GM12891 (cell line): ENCODE data around the gene FAM124A.

Source experiments
- DNase-seq: peaks from one replicate; pipeline ENCODE4 v3.0.0; 2011; ENCODE audit warnings: low spot score; ENCODE audit not compliant: insufficient read length
- FAIRE-seq: peaks from 2 replicates; lab custom pipeline; 2011; peaks lifted over from hg19 to GRCh38; lab: Jason Lieb, UNC
- PAX5 ChIP-seq: IDR thresholded peaks from 2 replicates; pipeline ENCODE4 v1.6.1; 2011; ENCODE audit warnings: low read length, moderate library complexity, mild to moderate bottlenecking; ENCODE audit not compliant: insufficient read depth, severe bottlenecking
- POLR2A ChIP-seq: IDR thresholded peaks from 2 replicates; pipeline ENCODE4 v1.6.1; 2011; ENCODE audit warnings: low read depth, low read length, control low read depth
- POLR2AphosphoS5 ChIP-seq: IDR thresholded peaks from 2 replicates; pipeline ENCODE4 v1.6.1; 2011; ENCODE audit warnings: low read depth, low read length, control low read depth
- POU2F2 ChIP-seq: IDR thresholded peaks from 2 replicates; pipeline ENCODE4 v1.6.1; 2011; ENCODE audit warnings: low read depth, mild to moderate bottlenecking, control low read depth, low read length, moderate library complexity
- SPI1 ChIP-seq: IDR thresholded peaks from 2 replicates; pipeline ENCODE4 v1.6.1; 2011; ENCODE audit warnings: low read depth, low read length, control low read depth
- TAF1 ChIP-seq: IDR thresholded peaks from 2 replicates; pipeline ENCODE4 v1.6.1; 2011; ENCODE audit warnings: low read depth, low read length, control low read depth

The FAM124A gene

GRCh38 chr13:51298812-51299211 lies 76.6 kb downstream of the FAM124A start:
- FAIRE-seq: no peak
- TF ChIP-seq SPI1: no peak
- TF ChIP-seq POLR2A: no peak
- no peak for TF ChIP-seq POU2F2
- TF ChIP-seq POLR2AphosphoS5: no peak
- no peak for TF ChIP-seq TAF1
- no peak for TF ChIP-seq PAX5
- no peak for DNase-seq

GRCh38 chr13:51303063-51303552 lies 80.9 kb downstream of the FAM124A start:
- FAIRE-seq: no peak
- DNase-seq: no peak
- TF ChIP-seq POU2F2 (no peak), POLR2A (no peak), POLR2AphosphoS5 (no peak), PAX5 (no peak), TAF1 (no peak), SPI1 (no peak)

GRCh38 chr13:51303882-51304281 lies 81.7 kb downstream of the FAM124A start:
- TF ChIP-seq SPI1: no peak
- TF ChIP-seq TAF1: no peak
- no peak for TF ChIP-seq PAX5
- no peak for TF ChIP-seq POU2F2
- TF ChIP-seq POLR2A: no peak
- TF ChIP-seq POLR2AphosphoS5: no peak
- DNase-seq (no peak), FAIRE-seq (no peak)

DNA sequence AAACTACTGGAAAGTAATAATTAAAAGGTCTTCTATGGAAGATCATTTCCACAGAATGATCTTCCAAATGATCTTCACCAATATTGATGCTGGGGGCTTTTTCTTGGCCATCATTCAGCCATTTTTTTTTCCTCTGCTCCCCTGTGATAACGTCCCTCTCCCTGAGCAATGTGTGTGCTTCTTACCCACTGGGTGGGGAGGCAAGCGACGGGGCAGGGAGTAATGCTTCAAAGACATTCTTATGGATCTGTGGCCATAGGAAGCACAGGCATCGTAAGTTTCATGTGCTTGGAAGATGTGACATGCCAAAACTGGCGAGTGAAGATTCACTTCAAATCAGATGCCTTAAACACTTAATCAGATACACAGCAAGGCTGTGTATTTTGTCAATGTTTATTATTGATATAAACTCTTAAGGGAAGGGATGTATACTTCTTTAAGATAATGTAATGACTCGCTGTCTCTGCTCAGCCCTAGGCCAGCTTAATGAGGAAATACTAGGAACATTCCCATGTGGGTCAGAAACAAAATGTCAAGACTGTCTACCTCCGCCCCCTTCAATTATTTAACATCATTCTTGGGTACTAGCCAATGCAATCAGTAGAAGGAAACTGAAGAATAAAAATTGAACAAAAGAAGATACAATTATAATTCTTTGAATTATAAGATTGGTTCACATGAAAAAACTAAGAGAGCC lies 83.2 kb downstream of the FAM124A start:
- FAIRE-seq (no peak), DNase-seq (no peak)
- TF ChIP-seq SPI1: no peak
- no peak for TF ChIP-seq POLR2AphosphoS5
- no peak for TF ChIP-seq PAX5
- TF ChIP-seq TAF1: no peak
- no peak for TF ChIP-seq POLR2A
- no peak for TF ChIP-seq POU2F2

- DNase-seq (no peak), FAIRE-seq (no peak)
- TF ChIP-seq POLR2A: no peak
- no peak for TF ChIP-seq PAX5
- no peak for TF ChIP-seq POLR2AphosphoS5
- no peak for TF ChIP-seq POU2F2
- TF ChIP-seq TAF1: no peak
- TF ChIP-seq SPI1: no peak
These were observed 86.6 kb downstream of the FAM124A start for GRCh38 chr13:51308781-51309180.

DNA sequence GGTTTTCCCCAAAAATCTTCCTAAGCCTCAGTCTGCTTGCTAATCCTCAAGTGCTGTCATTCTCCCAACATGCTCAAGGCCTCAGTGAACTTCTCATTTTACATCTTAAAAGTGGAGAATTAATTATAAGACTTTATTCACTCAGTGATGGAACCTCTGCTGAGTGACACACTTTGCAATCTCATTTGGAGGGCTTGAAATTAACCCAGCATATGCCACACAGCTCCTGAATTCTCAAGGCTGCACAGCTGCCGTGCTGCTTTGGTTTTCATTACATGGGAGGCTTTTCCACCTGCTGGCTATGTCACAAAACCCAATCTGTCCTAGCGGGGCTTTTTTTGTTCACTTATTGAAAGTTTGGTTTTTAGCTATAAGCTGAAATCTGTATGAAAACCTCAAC lies 89.0 kb downstream of the FAM124A start:
- FAIRE-seq (no peak), DNase-seq (no peak)
- TF ChIP-seq SPI1 (no peak), POLR2AphosphoS5 (no peak), POU2F2 (no peak), PAX5 (no peak), TAF1 (no peak)

DNA sequence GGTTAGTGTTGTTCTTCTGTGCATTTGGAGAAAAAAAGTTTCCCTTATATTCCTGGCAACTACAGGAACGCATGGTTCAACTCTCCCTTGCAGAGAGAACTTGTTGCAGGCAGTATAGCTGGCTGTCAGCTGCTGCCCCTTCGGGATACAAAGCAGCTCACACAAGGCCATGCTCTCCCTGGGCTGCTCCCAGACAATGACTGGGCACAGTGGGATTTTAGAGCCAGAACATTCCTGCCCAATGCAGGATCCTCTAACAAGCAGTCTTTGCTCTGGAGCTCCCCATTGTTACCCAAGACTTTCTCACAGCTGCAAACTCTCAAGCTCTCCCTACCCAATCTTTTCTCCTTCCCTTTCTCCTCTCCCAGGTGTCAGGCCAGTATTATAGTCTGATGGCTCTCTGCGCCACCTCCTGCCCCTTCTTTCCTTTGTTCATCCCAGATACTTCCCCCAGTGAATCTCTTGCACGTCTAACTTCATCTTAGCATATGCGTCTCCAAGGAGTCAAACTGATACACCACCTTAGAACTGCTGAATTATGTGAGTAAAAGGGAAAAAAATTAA lies 89.8 kb downstream of the FAM124A start:
- no peak for DNase-seq
- FAIRE-seq: no peak
- TF ChIP-seq POLR2A (no peak), SPI1 (no peak), TAF1 (no peak), POU2F2 (no peak), PAX5 (no peak), POLR2AphosphoS5 (no peak)

DNA sequence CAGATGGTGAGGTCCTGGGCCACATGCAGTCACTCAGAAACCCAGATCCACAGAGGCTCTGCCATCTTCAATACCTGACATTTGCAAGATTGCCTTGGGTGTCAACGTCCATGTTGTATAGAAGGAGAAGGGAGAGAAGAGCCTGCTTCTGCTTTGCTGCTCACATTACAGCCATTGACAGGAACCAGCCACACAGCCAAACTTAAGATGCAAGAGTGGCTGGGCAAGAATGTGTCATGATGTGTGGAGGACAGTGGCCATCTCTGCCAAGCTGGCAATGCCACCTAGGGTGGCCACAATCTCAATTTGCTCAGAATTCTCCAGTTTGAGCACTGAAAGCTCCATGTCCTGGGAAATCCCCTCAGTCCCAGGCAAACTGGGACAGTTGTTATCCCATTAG lies 91.4 kb downstream of the FAM124A start:
- TF ChIP-seq POLR2AphosphoS5 (no peak), SPI1 (no peak), POU2F2 (no peak), POLR2A (no peak), PAX5 (no peak), TAF1 (no peak)
- DNase-seq (no peak), FAIRE-seq (no peak)

- FAIRE-seq (no peak), DNase-seq (no peak)
- TF ChIP-seq POLR2AphosphoS5: no peak
- 0 out of 2 replicates have a peak, but pooled peaks have one; percentile 1 for TF ChIP-seq SPI1
- TF ChIP-seq POU2F2: no peak
- no peak for TF ChIP-seq PAX5
These were observed 95.1 kb downstream of the FAM124A start for GRCh38 chr13:51317262-51317661.
